H1 (cell line): ENCODE data around the gene SYNGR4. TPM values are rescaled to one million over a fixed set of nuclear protein-coding genes. Genes with fewer than 3 reads are reported as not detected.

ENCODE experiments used
- NANOG ChIP-seq: IDR thresholded peaks from 2 replicates; pipeline ENCODE4 v1.6.1; 2011; ENCODE audit warnings: low read length, low read depth, mild to moderate bottlenecking, inconsistent platforms; ENCODE audit not compliant: insufficient read depth, poor library complexity, severe bottlenecking
- NRF1 ChIP-seq: IDR thresholded peaks from 2 replicates; pipeline ENCODE4 v1.6.1; 2011; ENCODE audit warnings: mild to moderate bottlenecking, low read depth, low read length, improper control_type of control experiment
- SIRT6 ChIP-seq: IDR thresholded peaks from one replicate; pipeline ENCODE4 v1.7.1; 2012; ENCODE audit warnings: low read length, inconsistent platforms
- polyA plus RNA-seq, 7 experiments: library from polyadenylated mRNA; depleted of rRNA in 3 of 7; stranded (reverse) in 5 of 7; unstranded in 2 of 7; fragments of >200 nt in 5 of 7; fragments of 200-250 nt in 2 of 7; gene quantifications; 1 replicate in 5 of 7; 2 replicates in 1 of 7; 4 replicates in 1 of 7; pipeline versions ENCODE4 v1.2.1 to v1.2.3, GENCODE V29; 2011 to 2013; ENCODE audit warnings: missing spikeins in 2 of 7, mixed read lengths in 2 of 7
- total RNA-seq: library from RNA; stranded (reverse); fragmentation: NEBNext Ultra II Directional; extraction: Animal tissue kit (Norgen Biotek cat#: 25700); gene quantifications from 2 replicates; pipeline ENCODE4 v1.2.1, GENCODE V29; 2021

The SYNGR4 gene
- total and polyA plus RNA-seq, 2 of the 8 experiments (the other 6 are each of a cell fraction or from before 2014, with no cell fraction given): 0.41 TPM; not detected in 1

GRCh38 chr19:48330012-48330681 is 34.0 kb upstream of the SYNGR4 start (continued):
- no peak for TF ChIP-seq NANOG
- TF ChIP-seq SIRT6: no peak
- no peak for TF ChIP-seq NRF1
- TF ChIP-seq, all 59 proteins: peak for 15
